ENCODE data around the gene GRIA4.

GRIA4 gene

GRCh38 chr11:105838668-105839384 lies 229.0 kb downstream of the GRIA4 start:
- H3K4me3 ChIP-seq (ENCODE audit: low read depth, low read length): no peak overlapping the region
- in situ Hi-C loops (cut with HindIII; ENCODE audit: low sequenced_read_pairs): no loop called here
- no peak for TF ChIP-seq CTCF (IDR thresholded peaks at IDR 0.05; ENCODE audit: low read depth, low read length, missing control alignments)
- no peak for DNase-seq (ENCODE audit: low read depth)

- no peak overlapping the region for H3K4me3 ChIP-seq (ENCODE audit: low read depth, low read length)
- TF ChIP-seq CTCF (IDR thresholded peaks at IDR 0.05; ENCODE audit: low read depth, low read length, missing control alignments): no peak
- peak; percentile 15 for DNase-seq (ENCODE audit: low read depth)
- in situ Hi-C loops (cut with HindIII; ENCODE audit: low sequenced_read_pairs): no loop called here
Observed at GRCh38 chr11:105840391-105840790, 230.5 kb downstream of the GRIA4 start.

GRCh38 chr11:105852403-105852802 lies 242.5 kb downstream of the GRIA4 start:
- TF ChIP-seq CTCF (IDR thresholded peaks at IDR 0.05; ENCODE audit: low read depth, low read length, missing control alignments): no peak
- in situ Hi-C loops (cut with HindIII; ENCODE audit: low sequenced_read_pairs): no loop called here
- H3K4me3 ChIP-seq (ENCODE audit: low read depth, low read length): no peak overlapping the region
- no peak for DNase-seq (ENCODE audit: low read depth)

GRCh38 chr11:105854269-105854668 lies 244.4 kb downstream of the GRIA4 start:
- DNase-seq (ENCODE audit: low read depth): no peak
- no peak for TF ChIP-seq CTCF (IDR thresholded peaks at IDR 0.05; ENCODE audit: low read depth, low read length, missing control alignments)
- no peak overlapping the region for H3K4me3 ChIP-seq (ENCODE audit: low read depth, low read length)
- in situ Hi-C loops (cut with HindIII; ENCODE audit: low sequenced_read_pairs): no loop called here

- no peak for DNase-seq (ENCODE audit: low read depth)
- no peak overlapping the region for H3K4me3 ChIP-seq (ENCODE audit: low read depth, low read length)
- in situ Hi-C loops (cut with HindIII; ENCODE audit: low sequenced_read_pairs): no loop called here
- no peak for TF ChIP-seq CTCF (IDR thresholded peaks at IDR 0.05; ENCODE audit: low read depth, low read length, missing control alignments)
Observed at GRCh38 chr11:105856954-105857353, 247.1 kb downstream of the GRIA4 start.

GRCh38 chr11:105857728-105858127 lies 247.9 kb downstream of the GRIA4 start:
- in situ Hi-C loops (cut with HindIII; ENCODE audit: low sequenced_read_pairs): no loop called here
- DNase-seq (ENCODE audit: low read depth): no peak
- TF ChIP-seq CTCF (IDR thresholded peaks at IDR 0.05; ENCODE audit: low read depth, low read length, missing control alignments): no peak
- H3K4me3 ChIP-seq (ENCODE audit: low read depth, low read length): no peak overlapping the region
